KOPT-K1 (cell line): ENCODE results near the gene CPA5.

Experiments
- H3K27ac ChIP-seq: fragments of 200-600 bp; sonication (generic); 2 replicates; pipeline ENCODE4 v1.5.1; 2016; ENCODE audit warnings: antibody characterized with exemption, mild to moderate bottlenecking, low read depth, low read length; ENCODE audit not compliant: poor library complexity, severe bottlenecking
- H3K36me3 ChIP-seq: fragments of 200-600 bp; sonication (generic); 2 replicates; pipeline ENCODE4 v1.5.1; 2017; ENCODE audit warnings: antibody characterized with exemption, mild to moderate bottlenecking, low read length, moderate library complexity; ENCODE audit not compliant: insufficient read depth
- H3K9me3 ChIP-seq: fragments of 200-600 bp; sonication (generic); 2 replicates; pipeline ENCODE4 v1.5.1; 2017; ENCODE audit warnings: antibody characterized with exemption, low read length, mild to moderate bottlenecking; ENCODE audit not compliant: insufficient read depth, poor library complexity, severe bottlenecking

Gene CPA5

GRCh38 chr7:130344271-130344866 lies at the start of gene CPA5:
CPA5 (plus strand) TSS chr7:130344816; CDS start chr7:130346486, 1,670 bp downstream.
- H3K9me3 ChIP-seq, result no peaks in the 10 kb centered on the region
- H3K27ac ChIP-seq, result no peak within 1 kb of the TSS
- H3K36me3 ChIP-seq, result no peaks in the 10 kb centered on the region

- Histone ChIP-seq H3K9me3 (no peaks in the 10 kb centered on the region), H3K27ac (no peak overlapping the region), H3K36me3 (no peaks in the 10 kb centered on the region)
Observed at GRCh38 chr7:130296221-130296951, 48.2 kb upstream of the CPA5 start.

GRCh38 chr7:130297628-130298543 lies 46.7 kb upstream of the CPA5 start:
- H3K27ac ChIP-seq, result no peak overlapping the region
- H3K36me3 ChIP-seq, result no peaks in the 10 kb centered on the region
- no peaks in the 10 kb centered on the region for H3K9me3 ChIP-seq

- Histone ChIP-seq H3K9me3 (no peaks in the 10 kb centered on the region), H3K36me3 (no peaks in the 10 kb centered on the region), H3K27ac (no peak overlapping the region)
Observed at GRCh38 chr7:130298544-130299326, 45.9 kb upstream of the CPA5 start.

DNA sequence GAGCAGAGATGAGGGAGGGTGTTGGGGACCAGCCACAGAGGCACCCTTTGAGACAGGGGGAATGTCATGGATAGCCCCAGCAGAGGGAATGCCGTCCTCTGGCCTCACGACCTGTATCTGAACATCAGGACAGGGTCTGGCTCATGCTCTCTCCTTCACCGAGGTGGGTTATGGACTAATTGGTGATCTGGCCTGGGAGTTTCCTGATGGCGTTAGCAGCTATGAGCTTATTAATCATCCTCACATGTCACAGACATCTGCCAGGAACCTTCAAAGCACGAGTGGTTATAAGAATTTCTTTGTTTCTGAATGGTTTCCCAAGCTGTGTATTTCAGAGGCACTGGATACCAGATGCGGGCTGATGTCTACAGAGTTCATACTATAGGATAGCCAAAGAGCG lies 44.8 kb upstream of the CPA5 start:
- H3K36me3 ChIP-seq, result no peaks in the 10 kb centered on the region

DNA sequence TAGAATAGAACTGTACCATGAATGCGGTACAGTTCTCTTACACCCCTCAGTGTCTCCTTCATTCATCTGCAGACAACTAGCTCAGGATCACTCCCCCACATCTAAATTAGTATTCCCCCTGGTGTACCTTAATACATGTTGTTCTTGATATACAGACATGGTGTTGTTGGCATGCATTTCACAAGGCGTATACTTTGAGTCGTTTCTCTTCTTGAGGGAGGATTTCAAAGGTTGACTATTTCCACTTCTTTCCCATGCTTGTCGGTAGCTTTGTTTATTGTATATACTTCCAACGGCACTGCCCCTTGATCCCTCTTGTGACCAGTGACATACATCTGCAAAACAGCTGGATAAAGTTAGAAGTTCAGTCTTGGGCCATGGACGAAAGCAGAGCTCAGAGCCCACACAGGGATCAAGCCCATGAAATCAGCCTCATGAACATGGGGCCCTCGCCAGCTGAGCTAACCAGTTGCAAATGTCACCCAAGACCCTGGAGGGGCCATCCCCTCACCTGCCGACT lies 43.1 kb upstream of the CPA5 start:
- no peak overlapping the region for H3K27ac ChIP-seq
- no peaks in the 10 kb centered on the region for H3K9me3 ChIP-seq
- no peaks in the 10 kb centered on the region for H3K36me3 ChIP-seq

More for the DNA sequence above, 44.8 kb upstream of the CPA5 start:
- no peak overlapping the region for H3K27ac ChIP-seq
- H3K9me3 ChIP-seq, result no peaks in the 10 kb centered on the region

GRCh38 chr7:130302649-130303048 lies 42.0 kb upstream of the CPA5 start:
- Histone ChIP-seq H3K36me3 (no peaks in the 10 kb centered on the region), H3K27ac (no peak overlapping the region), H3K9me3 (no peaks in the 10 kb centered on the region)

GRCh38 chr7:130303127-130303526 lies 41.5 kb upstream of the CPA5 start:
- no peaks in the 10 kb centered on the region for H3K9me3 ChIP-seq
- no peaks in the 10 kb centered on the region for H3K36me3 ChIP-seq
- no peak overlapping the region for H3K27ac ChIP-seq

DNA sequence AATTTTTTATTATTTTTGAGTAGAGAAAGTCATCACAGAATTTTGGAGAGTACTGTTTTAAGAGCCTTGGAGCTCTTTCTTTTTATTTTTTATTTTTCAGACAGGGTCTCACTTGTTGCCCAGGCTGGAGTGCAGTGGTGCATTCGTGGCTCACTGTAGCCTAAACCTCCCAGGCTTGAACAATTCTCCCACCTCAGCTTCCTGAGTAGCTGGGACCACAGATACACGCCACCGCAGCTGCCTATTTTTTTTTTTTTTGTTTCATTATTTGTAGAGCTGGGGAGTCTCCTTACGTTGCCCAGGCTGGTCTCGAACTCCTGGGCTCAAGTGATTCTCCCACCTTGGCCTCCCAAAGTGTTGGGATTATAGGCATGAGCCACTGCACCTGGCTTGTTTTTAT lies 41.1 kb upstream of the CPA5 start:
- no peaks in the 10 kb centered on the region for H3K9me3 ChIP-seq
- no peak overlapping the region for H3K27ac ChIP-seq
- H3K36me3 ChIP-seq, result no peaks in the 10 kb centered on the region

GRCh38 chr7:130303982-130304381 lies 40.6 kb upstream of the CPA5 start:
- Histone ChIP-seq H3K9me3 (no peaks in the 10 kb centered on the region), H3K36me3 (no peaks in the 10 kb centered on the region), H3K27ac (no peak overlapping the region)

DNA sequence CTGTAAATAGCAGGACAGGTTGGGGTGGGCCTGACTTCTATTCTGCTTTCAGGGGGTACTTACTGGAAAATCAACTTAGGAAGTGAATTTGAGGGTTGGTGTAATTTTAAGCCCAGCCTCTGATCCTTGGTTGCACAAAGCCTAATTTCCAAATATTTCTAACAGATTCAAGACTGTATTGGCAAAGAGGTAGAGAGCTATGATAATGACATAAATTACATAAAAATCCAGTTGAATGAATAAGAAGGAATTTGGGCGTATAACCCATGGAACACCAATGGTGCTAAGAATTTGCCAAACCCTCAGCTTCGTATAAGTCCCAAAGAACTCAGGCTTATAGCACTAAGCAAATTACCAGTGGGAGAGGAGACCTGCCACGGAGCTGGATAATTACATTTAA lies 39.7 kb upstream of the CPA5 start:
- Histone ChIP-seq H3K27ac (no peak overlapping the region), H3K36me3 (no peaks in the 10 kb centered on the region), H3K9me3 (no peaks in the 10 kb centered on the region)

DNA sequence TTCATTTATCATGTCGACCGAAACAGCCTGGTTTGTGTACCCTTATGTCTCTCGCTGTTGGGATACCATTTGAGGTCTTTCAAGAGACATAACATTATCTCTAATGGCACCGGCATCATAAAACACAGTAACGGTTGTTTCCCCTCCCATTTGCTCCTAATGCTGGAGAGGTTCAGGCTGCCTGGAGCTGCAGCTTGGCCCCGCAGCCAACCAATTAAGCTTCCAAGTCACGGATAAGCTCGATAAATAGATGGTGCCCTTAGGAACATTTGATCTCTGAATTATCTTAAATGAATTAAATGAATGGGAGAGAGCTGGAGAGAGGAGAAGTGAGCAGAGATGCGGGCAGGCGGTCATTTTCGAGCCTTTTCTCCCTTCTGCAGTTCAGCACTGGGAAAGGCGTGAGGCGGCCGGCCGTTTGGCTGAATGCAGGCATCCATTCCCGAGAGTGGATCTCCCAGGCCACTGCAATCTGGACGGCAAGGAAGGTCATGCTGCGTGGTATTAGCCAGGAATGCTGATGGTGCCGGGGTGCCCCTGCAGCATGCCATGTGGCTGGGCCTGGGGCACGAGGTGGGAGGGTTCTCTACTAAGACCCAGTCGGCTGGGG lies 39.1 kb upstream of the CPA5 start:
- Histone ChIP-seq H3K27ac (no peak overlapping the region), H3K9me3 (no peaks in the 10 kb centered on the region), H3K36me3 (no peaks in the 10 kb centered on the region)

GRCh38 chr7:130309986-130310385 lies 34.6 kb upstream of the CPA5 start:
- no peak overlapping the region for H3K27ac ChIP-seq
- H3K36me3 ChIP-seq, result no peaks in the 10 kb centered on the region
- H3K9me3 ChIP-seq, result no peaks in the 10 kb centered on the region

GRCh38 chr7:130314305-130314704 lies 30.3 kb upstream of the CPA5 start:
- no peaks in the 10 kb centered on the region for H3K9me3 ChIP-seq
- no peak overlapping the region for H3K27ac ChIP-seq
- no peaks in the 10 kb centered on the region for H3K36me3 ChIP-seq
